Natural killer cell (primary cell): Measurements from ENCODE around the gene ARHGAP32. TPM values are rescaled to one million over a fixed set of nuclear protein-coding genes. Genes with fewer than 3 reads are reported as not detected.

ENCODE experiments used
- ATAC-seq, 3 donors: fragments of 150-1000 bp in 2 of 3; fragments of 200-7000 bp in 1 of 3; cut with Tn5 transposase; 1 replicate in 1 of 3; 2 replicates in 2 of 3; pipeline ENCODE4 v1.10.0; 2021; ENCODE audit warnings: mild to moderate bottlenecking in 2 of 3, moderate library complexity in 2 of 3
- DNase-seq, 2 donors: peaks; one replicate each; pipeline versions ENCODE4 v3.0.0 to v3.0.0-alpha.2; 2013 to 2021; ENCODE audit warnings: mixed read lengths in 1 of 2
- H3K27ac ChIP-seq: one replicate; pipeline ENCODE4 v1.5.1; 2013; ENCODE audit warnings: mild to moderate bottlenecking, low read length
- H3K27me3 ChIP-seq: one replicate; pipeline ENCODE4 v1.6.1; 2013; ENCODE audit warnings: low read length; ENCODE audit not compliant: control insufficient read depth, insufficient read depth
- H3K36me3 ChIP-seq: one replicate; pipeline ENCODE4 v1.6.1; 2013; ENCODE audit warnings: low read length; ENCODE audit not compliant: control insufficient read depth, insufficient read depth
- H3K4me1 ChIP-seq: one replicate; pipeline ENCODE4 v1.6.1; 2013; ENCODE audit warnings: low read length; ENCODE audit not compliant: control insufficient read depth, insufficient read depth
- H3K4me3 ChIP-seq: one replicate; pipeline ENCODE4 v1.5.1; 2013; ENCODE audit warnings: low read length
- H3K9me3 ChIP-seq: one replicate; pipeline ENCODE4 v1.6.1; 2013; ENCODE audit warnings: low read length; ENCODE audit not compliant: control insufficient read depth, insufficient read depth
- H3K27ac Mint-ChIP-seq, 2 donors: one replicate each; pipeline ENCODE4 v1.8.0; 2022; ENCODE audit warnings: mild to moderate bottlenecking in 2 of 2, mixed read lengths in 2 of 2, moderate library complexity in 1 of 2
- H3K27me3 Mint-ChIP-seq, 2 donors: one replicate each; pipeline ENCODE4 v1.8.0; 2022; ENCODE audit warnings: low read depth in 2 of 2, mixed read lengths in 2 of 2
- H3K36me3 Mint-ChIP-seq: one replicate; pipeline ENCODE4 v1.8.0; 2022; ENCODE audit warnings: mixed read lengths
- H3K4me1 Mint-ChIP-seq, 2 donors: one replicate each; pipeline ENCODE4 v1.8.0; 2022; ENCODE audit warnings: mixed read lengths in 2 of 2
- H3K4me3 Mint-ChIP-seq: one replicate; pipeline ENCODE4 v1.8.0; 2022; ENCODE audit warnings: mild to moderate bottlenecking, moderate library complexity, mixed read lengths
- H3K9me3 Mint-ChIP-seq, 2 donors: one replicate each; pipeline ENCODE4 v1.8.0; 2022; ENCODE audit warnings: mixed read lengths in 2 of 2
- WGBS: methylation state at CpG from one replicate; pipeline ENCODE4 v1.1.7; 2013; ENCODE audit warnings: missing lambda C conversion rate; ENCODE audit not compliant: insufficient coverage; 5-methylcytosine and 5-hydroxymethylcytosine counted together
- intact Hi-C: fragments of 100-400 bp; cut with micrococcal nuclease; formaldehyde crosslinking; loops from one replicate; pipeline ENCODE4 v1.14.2; 2022
- total RNA-seq, 4 donors: library from RNA; stranded (reverse); fragments of 120-200 nt in 1 of 4; gene quantifications; one replicate each; pipeline versions ENCODE4 v1.2.3 to v1.2.4, GENCODE V29; 2013 to 2022
- TF ChIP-seq, protein P1 (sequence below): fragments of 200-600 bp; IDR thresholded peaks from one replicate; pipeline ENCODE4 v1.8.0; 2022; ENCODE audit warnings: antibody characterized with exemption

ARHGAP32 gene
- total RNA-seq, 3 donors from 2014 or later (not counting 1 experiment from before 2014, with no cell fraction given), result 2.5 to 4.6 (median 2.7) TPM

GRCh38 chr11:128933481-128934178 lies 258.5 kb downstream of the ARHGAP32 start:
- no peak overlapping the region for H3K4me3 Mint-ChIP-seq
- Histone ChIP-seq H3K4me1 (no peaks in the 10 kb centered on the region), H3K36me3 (no peaks in the 10 kb centered on the region), H3K9me3 (no peaks in the 10 kb centered on the region), H3K27ac (no peak overlapping the region), H3K4me3 (no peak overlapping the region), H3K27me3 (no peaks in the 10 kb centered on the region)
- TF ChIP-seq, protein P1, sequence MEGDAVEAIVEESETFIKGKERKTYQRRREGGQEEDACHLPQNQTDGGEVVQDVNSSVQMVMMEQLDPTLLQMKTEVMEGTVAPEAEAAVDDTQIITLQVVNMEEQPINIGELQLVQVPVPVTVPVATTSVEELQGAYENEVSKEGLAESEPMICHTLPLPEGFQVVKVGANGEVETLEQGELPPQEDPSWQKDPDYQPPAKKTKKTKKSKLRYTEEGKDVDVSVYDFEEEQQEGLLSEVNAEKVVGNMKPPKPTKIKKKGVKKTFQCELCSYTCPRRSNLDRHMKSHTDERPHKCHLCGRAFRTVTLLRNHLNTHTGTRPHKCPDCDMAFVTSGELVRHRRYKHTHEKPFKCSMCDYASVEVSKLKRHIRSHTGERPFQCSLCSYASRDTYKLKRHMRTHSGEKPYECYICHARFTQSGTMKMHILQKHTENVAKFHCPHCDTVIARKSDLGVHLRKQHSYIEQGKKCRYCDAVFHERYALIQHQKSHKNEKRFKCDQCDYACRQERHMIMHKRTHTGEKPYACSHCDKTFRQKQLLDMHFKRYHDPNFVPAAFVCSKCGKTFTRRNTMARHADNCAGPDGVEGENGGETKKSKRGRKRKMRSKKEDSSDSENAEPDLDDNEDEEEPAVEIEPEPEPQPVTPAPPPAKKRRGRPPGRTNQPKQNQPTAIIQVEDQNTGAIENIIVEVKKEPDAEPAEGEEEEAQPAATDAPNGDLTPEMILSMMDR, result no peak
- ATAC-seq (no peak), DNase-seq (no peak)
- intact Hi-C loops, result no loop called here
- H3K27ac Mint-ChIP-seq, result no peak overlapping the region
- WGBS, result 88% methylated on average over 7 of the region's 7 CpGs
- peaks cover 3 to 6% of the 10 kb centered on the region in 2 donors for H3K4me1 Mint-ChIP-seq
- no peaks in the 10 kb centered on the region for H3K36me3 Mint-ChIP-seq
- H3K27me3 Mint-ChIP-seq, result peaks cover 4 to 9% of the 10 kb centered on the region in 2 donors
- no peaks in the 10 kb centered on the region for H3K9me3 Mint-ChIP-seq

DNA sequence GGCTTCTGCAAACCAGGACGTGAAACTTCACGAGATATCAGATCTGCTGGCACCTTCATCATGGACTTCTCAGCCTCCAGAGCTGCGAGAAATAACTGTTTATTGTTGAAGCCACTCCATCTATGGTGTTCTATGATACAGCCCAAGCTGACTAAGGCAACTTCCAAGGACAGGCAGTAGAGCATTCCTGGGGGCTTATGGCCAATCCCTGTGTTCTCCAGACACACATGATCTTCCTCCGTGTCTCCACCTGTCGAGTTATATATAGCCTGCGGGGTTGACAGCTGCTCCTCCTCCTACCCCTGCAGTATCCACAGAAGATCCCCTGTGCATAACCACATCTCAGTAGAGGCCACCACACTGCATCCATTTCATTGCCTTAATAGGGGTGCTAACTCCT lies 260.5 kb downstream of the ARHGAP32 start:
- Histone ChIP-seq H3K4me1 (peaks cover 3% of the 10 kb centered on the region), H3K36me3 (no peaks in the 10 kb centered on the region), H3K27ac (no peak overlapping the region), H3K4me3 (no peak overlapping the region), H3K9me3 (no peaks in the 10 kb centered on the region), H3K27me3 (no peaks in the 10 kb centered on the region)
- TF ChIP-seq, protein P1, result no peak
- H3K27me3 Mint-ChIP-seq, result peaks cover 13 to 27% of the 10 kb centered on the region in 2 donors
- no peaks in the 10 kb centered on the region for H3K36me3 Mint-ChIP-seq
- ATAC-seq, result no peak
- H3K27ac Mint-ChIP-seq, result no peak overlapping the region
- H3K9me3 Mint-ChIP-seq, result no peaks in the 10 kb centered on the region
- no peak for DNase-seq
- no peak overlapping the region for H3K4me3 Mint-ChIP-seq
- H3K4me1 Mint-ChIP-seq, result peaks cover 10 to 17% of the 10 kb centered on the region in 2 donors
- intact Hi-C loops, result no loop called here
- WGBS, result 88% methylated on average over 6 of the region's 6 CpGs

DNA sequence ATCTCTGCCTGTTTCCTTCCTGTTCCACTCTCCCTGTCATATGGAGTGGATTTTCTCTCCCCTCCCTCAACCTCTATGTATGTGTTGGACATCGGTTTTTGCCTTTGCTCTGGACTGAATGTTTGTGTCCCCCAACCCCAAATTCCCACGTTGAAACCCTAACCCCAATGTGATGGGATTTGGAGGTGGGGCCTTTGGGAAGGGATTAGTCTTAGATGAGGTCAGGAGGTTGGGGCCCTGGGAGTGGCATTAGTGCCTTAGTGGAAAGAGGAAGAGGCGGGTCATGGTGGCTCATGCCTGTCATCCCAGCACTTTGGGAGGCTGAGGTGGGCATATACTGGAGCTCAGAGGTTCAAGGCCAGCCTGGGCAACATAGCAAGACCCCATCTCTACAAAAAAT lies 261.1 kb downstream of the ARHGAP32 start:
- no peaks in the 10 kb centered on the region for H3K36me3 ChIP-seq
- no peaks in the 10 kb centered on the region for H3K9me3 ChIP-seq
- DNase-seq, result no peak
- H3K27ac ChIP-seq, result no peak overlapping the region
- H3K9me3 Mint-ChIP-seq, result no peaks in the 10 kb centered on the region
- H3K4me1 ChIP-seq, result peaks cover 3% of the 10 kb centered on the region
- H3K4me3 Mint-ChIP-seq, result no peak overlapping the region
- peaks cover 13 to 33% of the 10 kb centered on the region in 2 donors for H3K27me3 Mint-ChIP-seq
- no peak for ATAC-seq
- H3K4me3 ChIP-seq, result no peak overlapping the region
- peaks cover 10 to 17% of the 10 kb centered on the region in 2 donors for H3K4me1 Mint-ChIP-seq
- intact Hi-C loops, result no loop called here
- WGBS, result 88% methylated on average over 2 of the region's 3 CpGs
- H3K36me3 Mint-ChIP-seq, result no peaks in the 10 kb centered on the region
- TF ChIP-seq, protein P1, result no peak
- H3K27ac Mint-ChIP-seq, result no peak overlapping the region
- H3K27me3 ChIP-seq, result no peaks in the 10 kb centered on the region

DNA sequence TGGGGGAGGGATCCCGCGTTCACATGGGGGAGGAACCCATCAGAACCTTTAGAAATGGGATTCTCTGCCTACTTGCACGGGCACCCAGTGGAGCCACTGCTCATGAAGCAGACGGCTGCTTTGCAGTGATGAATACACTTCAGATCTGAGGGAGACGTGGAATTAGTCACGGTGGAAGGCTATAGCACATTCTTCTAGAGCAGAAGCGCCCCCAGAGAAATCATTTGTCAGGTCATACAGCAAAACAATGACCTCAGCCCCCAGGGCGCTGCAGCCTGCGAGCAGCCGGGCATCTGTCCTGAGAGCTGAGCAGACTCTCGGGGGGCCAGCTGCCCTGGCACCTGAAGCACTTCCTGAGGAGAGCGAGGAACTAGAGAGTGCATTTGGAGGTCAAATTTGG lies 262.1 kb downstream of the ARHGAP32 start:
- H3K27ac Mint-ChIP-seq, result no peak overlapping the region
- WGBS, result 92% methylated on average over 12 of the region's 12 CpGs
- intact Hi-C loops, result no loop called here

More for the DNA sequence above, 262.1 kb downstream of the ARHGAP32 start:
- Mint-ChIP-seq H3K9me3 (no peaks in the 10 kb centered on the region), H3K4me1 (peaks cover 10 to 17% of the 10 kb centered on the region in 2 donors), H3K36me3 (no peaks in the 10 kb centered on the region), H3K27me3 (peaks cover 17 to 33% of the 10 kb centered on the region in 2 donors), H3K4me3 (no peak overlapping the region)
- TF ChIP-seq, protein P1, result no peak
- no peak overlapping the region for H3K27ac ChIP-seq
- DNase-seq (no peak), ATAC-seq (no peak)
- H3K4me1 ChIP-seq, result peaks cover 3% of the 10 kb centered on the region
- no peak overlapping the region for H3K4me3 ChIP-seq
- no peaks in the 10 kb centered on the region for H3K9me3 ChIP-seq
- no peaks in the 10 kb centered on the region for H3K27me3 ChIP-seq
- H3K36me3 ChIP-seq, result no peaks in the 10 kb centered on the region
